Subcutaneous adipose tissue (tissue), 4 donors: ENCODE data around the gene DNAH2. TPM values are rescaled to one million over a fixed set of nuclear protein-coding genes. Genes with fewer than 3 reads are reported as not detected.

Experiments used
- CTCF ChIP-seq: fragments of 450-650 bp; IDR thresholded peaks from one replicate; pipeline ENCODE4 v1.5.1; 2016; ENCODE audit warnings: low read depth, mild to moderate bottlenecking, control low read depth, antibody characterized with exemption, moderate library complexity
- total RNA-seq, 4 donors: library from RNA; depleted of rRNA; stranded (reverse); fragments of >200 nt; gene quantifications; one replicate each; pipeline ENCODE4 v1.1.0, GENCODE V29; 2016

The DNAH2 gene
- total RNA-seq, 4 donors from 2014 or later, result under 0.01 to 0.22 (median 0.18) TPM

DNA sequence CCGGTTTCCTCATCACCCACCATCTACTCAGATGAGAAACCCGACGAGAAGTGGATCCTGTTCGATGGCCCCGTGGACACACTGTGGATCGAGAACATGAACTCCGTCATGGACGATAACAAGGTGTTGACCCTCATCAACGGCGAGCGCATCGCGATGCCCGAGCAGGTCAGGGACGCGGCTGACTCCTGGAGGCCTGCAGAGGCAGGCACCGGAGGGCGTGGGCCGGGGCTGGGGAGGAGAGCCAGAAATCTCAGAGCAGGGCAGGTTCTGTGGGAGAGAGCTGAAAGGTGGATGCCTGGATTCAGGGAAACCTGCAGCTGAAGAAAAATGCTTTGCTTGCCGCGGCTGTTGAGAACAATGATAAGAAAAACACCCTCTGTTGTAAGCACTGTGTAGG lies 69.3 kb downstream of the DNAH2 start:
- TF ChIP-seq CTCF, result no peak

GRCh38 chr17:7789131-7789530 lies 71.6 kb downstream of the DNAH2 start:
- TF ChIP-seq CTCF, result no peak

DNA sequence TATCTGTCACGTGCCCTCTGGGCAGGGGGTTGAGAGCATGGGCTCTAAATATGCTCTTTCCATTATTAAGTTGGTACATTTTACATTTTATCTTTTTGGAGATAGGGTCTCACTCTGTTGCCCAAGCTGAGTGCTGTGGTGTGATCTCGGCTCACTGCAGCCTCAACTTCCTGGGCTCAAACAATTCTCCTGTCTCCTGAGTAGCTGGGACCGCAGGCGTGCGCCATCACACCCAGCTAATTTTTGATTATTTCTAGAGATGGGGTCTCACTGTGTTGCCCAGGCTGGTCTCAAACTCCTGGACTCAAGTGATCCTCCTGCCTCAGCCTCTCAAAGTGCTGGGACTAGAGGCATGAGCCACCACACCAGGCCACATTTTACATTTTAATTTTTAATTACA lies 72.6 kb downstream of the DNAH2 start:
- no peak for TF ChIP-seq CTCF

GRCh38 chr17:7792611-7793010 lies 75.1 kb downstream of the DNAH2 start:
- no peak for TF ChIP-seq CTCF

DNA sequence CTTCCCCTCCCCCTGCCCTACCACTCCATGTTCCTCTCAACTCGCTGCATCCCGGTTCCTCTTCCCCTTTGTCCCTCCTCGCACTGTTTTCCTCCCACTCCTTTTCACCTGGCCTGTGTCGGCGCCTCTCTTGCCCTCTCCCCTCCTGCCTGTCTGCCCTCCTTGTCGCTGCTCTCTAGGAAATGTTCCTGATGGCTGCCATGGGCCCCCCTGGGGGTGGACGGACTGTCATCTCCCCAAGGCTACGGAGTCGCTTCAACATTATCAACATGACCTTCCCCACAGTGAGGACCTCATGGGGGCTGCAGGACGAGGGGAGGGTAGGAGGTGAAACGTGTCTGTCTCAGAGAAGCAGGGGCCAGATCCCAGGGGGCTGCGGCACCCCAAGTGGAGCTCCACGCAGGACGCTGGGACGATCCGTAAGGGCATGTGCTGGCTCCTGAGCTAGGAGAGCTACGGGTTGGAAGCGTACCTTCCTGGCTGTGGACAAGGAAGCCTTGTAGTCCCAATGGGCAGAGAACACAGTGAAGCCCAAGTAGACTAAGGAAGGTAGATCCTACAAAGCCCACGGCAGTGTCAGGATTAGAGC lies 76.6 kb downstream of the DNAH2 start:
- no peak for TF ChIP-seq CTCF

DNA sequence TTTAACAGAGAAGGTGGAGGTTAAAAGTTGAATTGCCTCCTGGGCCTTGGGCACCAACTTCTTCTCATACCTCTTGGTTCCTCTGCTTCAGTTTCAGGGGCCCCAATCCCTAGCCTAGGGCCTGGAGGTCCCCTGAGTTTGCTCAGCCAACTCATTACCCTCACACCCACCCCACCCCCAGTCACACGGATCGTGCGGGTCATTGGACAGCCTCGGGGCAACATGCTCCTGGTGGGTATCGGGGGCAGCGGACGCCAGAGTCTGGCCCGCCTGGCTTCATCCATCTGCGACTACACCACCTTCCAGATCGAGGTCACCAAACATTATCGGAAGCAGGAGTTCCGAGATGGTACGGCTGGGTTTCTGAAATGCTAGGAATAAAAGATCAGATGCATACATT lies 80.4 kb downstream of the DNAH2 start:
- TF ChIP-seq CTCF, result no peak

DNA sequence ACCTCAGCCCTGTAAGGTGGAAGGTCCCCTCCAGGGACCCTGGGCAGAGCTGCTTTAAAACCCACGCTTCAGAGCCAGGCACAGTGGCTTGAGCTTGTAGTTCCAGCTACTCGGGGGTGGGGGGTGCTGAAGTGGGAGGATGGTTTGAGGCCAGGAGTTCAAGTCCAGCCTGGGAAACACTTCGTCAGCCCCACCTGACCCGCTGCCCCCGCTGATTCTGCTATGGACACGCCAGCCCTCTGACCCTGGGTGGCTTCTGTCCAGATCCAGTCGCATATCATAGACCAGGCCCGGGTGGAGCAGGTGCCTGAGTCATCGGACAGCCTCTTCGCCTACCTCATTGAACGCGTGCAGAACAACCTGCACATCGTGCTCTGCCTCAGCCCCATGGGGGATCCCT lies 81.3 kb downstream of the DNAH2 start:
- no peak for TF ChIP-seq CTCF
